ENCODE results near the gene HTATSF1. TPM values are rescaled to one million over a fixed set of nuclear protein-coding genes. Genes with fewer than 3 reads are reported as not detected.

The HTATSF1 gene, protein sequence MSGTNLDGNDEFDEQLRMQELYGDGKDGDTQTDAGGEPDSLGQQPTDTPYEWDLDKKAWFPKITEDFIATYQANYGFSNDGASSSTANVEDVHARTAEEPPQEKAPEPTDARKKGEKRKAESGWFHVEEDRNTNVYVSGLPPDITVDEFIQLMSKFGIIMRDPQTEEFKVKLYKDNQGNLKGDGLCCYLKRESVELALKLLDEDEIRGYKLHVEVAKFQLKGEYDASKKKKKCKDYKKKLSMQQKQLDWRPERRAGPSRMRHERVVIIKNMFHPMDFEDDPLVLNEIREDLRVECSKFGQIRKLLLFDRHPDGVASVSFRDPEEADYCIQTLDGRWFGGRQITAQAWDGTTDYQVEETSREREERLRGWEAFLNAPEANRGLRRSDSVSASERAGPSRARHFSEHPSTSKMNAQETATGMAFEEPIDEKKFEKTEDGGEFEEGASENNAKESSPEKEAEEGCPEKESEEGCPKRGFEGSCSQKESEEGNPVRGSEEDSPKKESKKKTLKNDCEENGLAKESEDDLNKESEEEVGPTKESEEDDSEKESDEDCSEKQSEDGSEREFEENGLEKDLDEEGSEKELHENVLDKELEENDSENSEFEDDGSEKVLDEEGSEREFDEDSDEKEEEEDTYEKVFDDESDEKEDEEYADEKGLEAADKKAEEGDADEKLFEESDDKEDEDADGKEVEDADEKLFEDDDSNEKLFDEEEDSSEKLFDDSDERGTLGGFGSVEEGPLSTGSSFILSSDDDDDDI
- 27.4 and 28.8 TPM in 2 replicates for total RNA-seq

DNA sequence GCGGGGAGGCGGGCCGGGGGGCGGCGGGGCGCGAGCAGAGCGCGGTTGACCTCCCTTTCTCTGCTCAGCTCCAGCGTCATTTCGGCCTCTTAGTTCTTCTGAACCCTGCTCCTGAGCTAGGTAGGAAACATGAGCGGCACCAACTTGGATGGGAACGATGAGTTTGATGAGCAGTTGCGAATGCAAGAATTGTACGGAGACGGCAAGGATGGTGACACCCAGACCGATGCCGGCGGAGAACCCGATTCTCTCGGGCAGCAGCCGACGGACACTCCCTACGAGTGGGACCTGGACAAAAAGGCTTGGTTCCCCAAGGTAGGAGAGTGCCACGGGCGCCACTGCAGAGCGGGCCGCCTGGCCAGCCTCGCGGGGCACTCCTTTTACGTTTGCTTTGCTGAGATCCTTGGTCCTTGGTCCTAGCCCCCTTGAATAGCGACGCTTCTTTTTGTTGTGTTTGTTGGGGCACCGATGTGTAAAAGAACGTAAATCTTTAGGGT is at the start of gene HTATSF1:
TSS of gene HTATSF1 (plus strand) at position 37 of the 497 bp plus-strand sequence. CDS start at position 130, 93 bp downstream.

DNA sequence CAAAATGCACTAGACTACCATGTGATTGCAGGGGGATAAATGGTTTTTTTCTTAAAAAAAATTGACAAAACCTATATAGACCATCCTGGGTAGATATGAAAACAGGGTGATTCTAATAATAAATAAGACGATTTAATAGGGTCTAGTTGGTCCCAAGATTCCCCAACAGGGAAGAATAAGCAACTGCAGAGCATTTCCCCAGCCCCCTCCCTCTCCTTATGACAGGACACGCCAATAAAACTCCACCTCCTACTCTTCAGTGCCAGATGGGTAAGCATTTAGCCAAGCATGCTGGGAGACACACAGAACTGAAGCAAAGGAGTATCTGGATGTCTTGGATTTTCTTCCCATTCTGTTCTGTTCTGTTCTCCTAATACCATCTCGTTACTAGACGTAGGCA is 9.7 kb upstream of the HTATSF1 start, which contains the start of gene BRS3:
TSS of gene BRS3 (plus strand) at position 301 of the 400 bp plus-strand sequence. CDS start 168 bp downstream, outside the sequence.

DNA sequence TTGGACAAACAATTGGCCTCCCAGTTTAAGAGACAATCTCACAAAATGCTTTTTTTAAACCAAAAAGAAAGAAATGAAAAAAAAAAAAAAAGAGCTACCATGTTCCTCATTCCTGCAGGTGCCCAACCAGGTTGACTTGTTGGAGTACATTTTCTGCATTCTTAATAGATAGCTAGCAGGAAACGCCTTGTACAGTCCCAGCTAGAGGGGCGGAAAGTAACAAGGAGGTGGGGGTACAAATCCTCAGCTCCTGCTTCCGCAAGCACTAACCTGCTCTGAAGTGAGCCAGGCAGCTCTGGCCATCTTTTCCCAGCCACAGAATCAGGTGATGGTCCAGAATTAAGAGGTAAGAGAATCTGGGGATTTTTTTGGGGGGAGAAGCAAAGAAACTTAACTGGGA is 34.6 kb downstream of the HTATSF1 start, which contains the start of gene VGLL1:
TSS of gene VGLL1 (plus strand) at position 265 of the 400 bp plus-strand sequence. CDS start 3,806 bp downstream, outside the sequence.

Other genes starting within 250 kb of the HTATSF1 start
- gene MAP7D3, start 246.2 kb upstream of the HTATSF1 start, total RNA-seq: 7.7 and 12.2 TPM in 2 replicates
- gene ADGRG4, start 196.6 kb upstream of the HTATSF1 start, total RNA-seq: not detected in 2 replicates
- gene BRS3, start 9.6 kb upstream of the HTATSF1 start, total RNA-seq: not detected in 2 replicates
- gene VGLL1, start 34.6 kb downstream of the HTATSF1 start, total RNA-seq: not detected in 2 replicates
- not detected in 2 replicates for gene CD40LG, start 150.6 kb downstream of the HTATSF1 start, total RNA-seq

All from epithelial cell of alveolus of lung (primary cell).